HG03342 (cell line): ENCODE results near the gene TMEM132D.

Experiments
- ATAC-seq: cut with Tn5 transposase; IDR thresholded peaks from one replicate; pipeline ENCODE4 v1.9.1; 2021; ENCODE audit warnings: mild to moderate bottlenecking, moderate library complexity; ENCODE audit not compliant: unreplicated experiment

TMEM132D gene

DNA sequence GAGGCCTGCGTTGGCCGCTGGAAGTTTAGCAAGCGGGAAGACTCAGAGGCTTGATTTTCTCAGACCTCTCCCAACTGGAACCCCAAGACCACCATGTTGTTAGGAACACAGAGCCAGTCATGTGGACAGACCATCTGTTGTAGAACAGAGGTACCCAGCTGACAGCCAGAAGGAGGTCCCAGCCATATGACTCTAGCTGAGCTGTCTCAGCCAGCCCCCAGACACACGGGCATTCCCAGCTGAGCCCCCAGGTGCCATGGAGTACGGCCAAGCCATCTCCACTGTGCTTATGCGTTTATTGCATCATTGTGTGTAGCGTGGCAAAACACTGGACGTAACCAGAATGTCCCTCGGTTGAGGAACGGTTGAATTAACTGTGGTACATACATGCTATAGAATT lies 421.9 kb downstream of the TMEM132D start:
- ATAC-seq, result no peak

DNA sequence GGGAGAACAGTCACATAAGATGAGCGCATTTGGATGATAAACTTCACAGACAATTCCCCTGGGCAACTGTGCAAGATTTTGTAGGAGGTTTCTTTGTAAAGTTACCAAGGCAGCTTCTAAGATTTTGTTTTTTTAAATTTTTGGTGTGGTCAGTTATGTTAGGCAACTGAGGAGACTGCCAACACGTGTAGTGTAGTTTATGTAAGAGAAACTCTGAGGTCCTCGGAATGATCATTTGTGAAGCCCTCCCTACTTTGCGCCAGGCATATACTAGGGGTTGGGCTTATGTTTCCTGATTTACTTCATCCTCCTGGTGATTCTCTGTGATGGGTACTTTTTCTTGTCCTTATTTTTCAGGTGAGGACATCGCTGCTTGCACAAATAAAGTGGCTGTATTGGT lies 433.6 kb downstream of the TMEM132D start:
- no peak for ATAC-seq

DNA sequence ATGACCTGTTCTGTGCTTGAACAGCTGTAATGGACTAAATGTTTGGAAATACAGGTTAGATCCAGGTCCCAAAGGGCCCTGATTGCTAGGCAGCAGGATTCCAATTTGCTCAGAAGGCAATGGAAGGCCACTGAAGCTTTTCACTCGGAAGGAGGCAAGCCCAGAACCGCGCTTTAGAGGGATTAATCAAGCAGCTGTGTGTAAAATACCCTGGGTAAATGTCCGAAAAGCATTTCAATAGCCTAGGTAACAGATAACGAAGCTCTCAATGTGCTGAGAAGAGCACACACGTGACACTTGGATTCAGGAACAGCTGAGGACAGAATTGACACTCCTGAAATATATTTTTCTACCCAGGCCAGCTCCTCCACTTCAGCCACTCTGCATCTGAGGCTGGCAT lies 436.1 kb downstream of the TMEM132D start:
- ATAC-seq, result no peak

- no peak for ATAC-seq
Measured at GRCh38 chr12:129467289-129467688, 436.5 kb downstream of the TMEM132D start.

- ATAC-seq, result no peak
Measured at GRCh38 chr12:129466499-129466898, 437.3 kb downstream of the TMEM132D start.

DNA sequence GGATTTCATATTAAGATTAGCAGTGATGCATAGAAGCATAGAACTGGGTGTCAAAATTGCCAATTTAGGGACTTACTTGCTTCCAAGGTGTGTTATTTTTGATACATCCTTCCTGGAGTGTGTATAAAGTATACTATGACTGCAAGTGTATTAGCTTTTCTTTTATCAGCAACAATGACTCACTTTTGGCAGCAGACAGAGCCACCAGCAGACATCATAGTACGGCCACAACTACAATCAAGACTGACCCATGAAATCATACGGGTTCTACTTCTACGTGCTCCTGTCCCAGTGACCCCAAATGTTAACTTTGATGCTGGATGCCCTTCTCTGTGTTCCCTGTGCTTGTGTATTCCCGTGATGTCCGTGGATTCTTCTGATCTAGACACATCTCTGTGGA lies 443.9 kb downstream of the TMEM132D start:
- ATAC-seq, result no peak

DNA sequence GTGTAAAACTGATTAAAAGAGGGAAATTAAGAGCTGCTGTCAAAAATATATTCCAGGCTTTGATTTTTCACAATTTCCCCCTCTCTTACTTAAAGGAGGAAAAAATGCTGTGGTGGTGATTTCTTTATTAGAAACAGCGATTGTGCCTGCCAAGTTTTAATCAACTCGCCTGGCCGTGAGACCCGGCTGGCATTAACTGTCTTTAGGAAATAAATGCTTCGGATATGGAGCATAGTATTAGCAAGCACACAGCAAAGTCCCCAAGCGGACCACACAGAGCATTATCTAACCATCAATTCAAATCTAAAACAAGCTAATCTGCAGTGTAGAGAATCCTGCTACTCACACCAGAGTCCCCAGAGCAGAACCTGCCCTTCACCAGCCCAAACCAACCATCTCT lies 457.1 kb downstream of the TMEM132D start:
- no peak for ATAC-seq

DNA sequence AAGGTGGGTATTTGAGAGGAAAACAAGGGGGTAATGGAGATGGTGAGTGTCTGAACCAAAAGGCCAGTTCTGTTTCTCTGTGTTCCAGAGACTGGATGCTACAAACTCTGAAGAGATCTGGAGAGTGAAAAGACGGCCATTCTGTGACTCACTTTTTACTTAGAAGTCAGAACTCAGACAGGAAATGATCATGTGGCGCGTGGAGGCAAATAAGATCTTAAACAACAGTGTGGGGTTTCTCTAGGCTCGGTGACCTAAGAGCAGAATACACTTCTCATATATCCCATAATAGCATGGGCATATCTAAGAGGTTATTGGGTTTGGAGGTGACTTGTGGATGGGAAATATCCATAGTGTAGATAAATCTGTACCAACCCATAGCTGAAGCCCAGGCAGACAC lies 463.5 kb downstream of the TMEM132D start:
- ATAC-seq, result no peak

- no peak for ATAC-seq
Measured at GRCh38 chr12:129434790-129435189, 469.0 kb downstream of the TMEM132D start.

DNA sequence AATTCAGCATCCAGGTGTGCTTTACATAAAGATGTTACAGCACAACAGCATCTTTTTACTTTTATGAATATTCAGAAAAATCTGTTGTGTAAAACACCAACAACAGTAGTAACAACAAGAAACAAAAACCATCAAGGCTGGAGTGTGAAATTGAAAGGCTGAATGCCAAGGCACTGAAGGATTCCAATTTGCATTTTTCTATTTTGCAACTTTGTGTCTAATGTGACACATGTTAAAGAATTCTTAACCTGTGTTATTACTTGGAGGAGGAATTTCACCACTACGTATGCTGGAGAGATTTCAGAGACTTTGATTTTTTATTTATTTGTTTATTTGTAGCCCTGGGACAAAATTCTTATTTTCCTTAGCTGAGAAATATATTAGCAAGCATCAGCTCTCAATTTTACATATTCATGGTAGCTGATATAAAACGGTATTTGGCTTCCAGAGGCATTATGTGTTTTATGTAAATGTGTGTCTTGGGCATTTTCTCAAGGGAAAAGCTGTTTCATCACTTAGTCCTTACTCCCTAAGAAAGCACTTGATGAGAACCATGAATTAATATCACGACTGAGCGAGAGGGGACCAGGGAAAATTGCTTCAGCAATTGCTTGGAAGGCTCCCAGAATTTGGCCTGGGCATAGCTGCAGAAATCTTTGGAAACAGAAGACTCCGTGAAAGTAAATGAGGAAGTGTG lies 475.4 kb downstream of the TMEM132D start:
- ATAC-seq, result no peak

DNA sequence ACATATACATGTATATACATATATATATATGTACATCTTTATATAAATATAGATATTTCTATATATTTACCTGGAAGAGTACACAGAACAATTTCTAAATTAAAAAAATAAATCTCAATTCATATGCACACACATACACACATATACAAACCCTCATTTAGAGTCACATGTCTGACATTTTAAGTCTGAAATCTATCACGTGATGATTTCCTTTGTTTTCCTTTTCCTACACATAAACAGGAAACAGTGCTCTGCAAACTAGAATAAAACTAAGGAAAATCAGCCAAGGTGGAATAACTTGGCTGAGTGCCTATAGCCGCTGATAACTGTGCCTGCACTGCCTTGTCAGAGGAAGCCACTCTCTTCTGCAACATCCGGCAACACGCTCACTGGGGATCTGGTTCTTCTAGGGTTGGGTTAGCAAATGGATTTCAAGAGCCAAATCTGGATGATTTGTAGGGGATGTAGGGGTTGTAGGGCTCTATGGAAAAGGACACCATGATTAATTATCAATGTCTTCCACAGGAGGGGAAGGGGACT lies 480.7 kb downstream of the TMEM132D start:
- no peak for ATAC-seq

DNA sequence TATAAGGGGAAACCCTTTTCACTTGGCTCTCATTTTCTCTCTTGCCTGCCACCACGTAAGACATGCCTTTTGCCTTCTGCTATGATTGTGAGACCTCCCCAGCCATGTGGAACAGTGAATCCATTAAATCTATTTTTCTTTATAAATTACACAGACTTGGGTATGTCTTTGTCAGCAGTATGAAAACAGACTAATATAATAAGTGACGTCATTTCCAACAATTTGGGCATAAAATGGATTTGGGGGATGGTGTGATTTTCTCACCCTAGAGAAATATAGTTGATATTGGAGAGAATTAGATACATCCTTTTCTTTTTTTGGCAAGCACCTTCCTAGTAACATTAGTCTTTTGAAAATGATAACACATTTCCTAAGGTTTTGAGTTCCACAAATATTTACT lies 490.5 kb downstream of the TMEM132D start:
- no peak for ATAC-seq

DNA sequence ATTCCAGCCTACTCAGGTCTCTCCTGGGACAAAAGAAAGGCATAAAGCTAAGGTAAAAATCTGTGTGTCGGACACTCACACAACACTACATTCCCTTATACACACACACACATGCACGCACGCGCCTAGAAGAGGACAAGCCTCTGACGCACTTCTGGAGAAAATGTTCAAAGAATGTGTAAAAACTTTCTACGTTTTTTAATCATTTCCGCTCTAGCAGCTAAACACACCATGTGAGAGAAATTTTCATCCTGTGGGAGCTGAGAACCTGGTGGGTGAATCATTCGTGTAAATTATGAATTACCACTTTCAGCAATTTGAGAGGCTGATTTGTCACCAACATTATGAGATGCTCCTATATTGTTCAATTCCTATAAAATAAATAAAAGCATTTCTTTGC lies 494.5 kb downstream of the TMEM132D start:
- no peak for ATAC-seq

GRCh38 chr12:129404556-129404955 lies 499.3 kb downstream of the TMEM132D start:
- no peak for ATAC-seq

DNA sequence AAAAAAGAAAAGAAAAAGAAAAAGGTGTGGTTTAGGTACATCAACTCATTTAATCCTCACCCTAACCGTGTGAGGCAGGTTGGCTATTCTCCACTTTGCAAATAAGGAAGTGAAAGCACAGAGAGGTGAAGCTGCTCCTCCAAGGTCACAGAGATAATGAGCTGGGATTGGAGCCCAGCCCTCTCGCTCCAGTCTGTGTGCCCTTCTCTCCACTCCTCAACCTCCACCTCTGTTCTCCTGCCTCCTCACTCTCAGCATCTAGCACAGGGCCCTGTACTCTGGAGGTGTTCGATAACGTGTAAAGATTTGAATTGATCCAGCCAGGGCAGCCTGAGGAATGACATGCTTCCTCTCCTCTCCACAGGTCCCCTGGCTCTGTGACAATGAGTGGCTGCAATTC lies 502.3 kb downstream of the TMEM132D start:
- ATAC-seq, result no peak

- no peak for ATAC-seq
Measured at GRCh38 chr12:129394177-129394825, 509.5 kb downstream of the TMEM132D start.

- no peak for ATAC-seq
Measured at GRCh38 chr12:129393357-129393937, 510.4 kb downstream of the TMEM132D start.

DNA sequence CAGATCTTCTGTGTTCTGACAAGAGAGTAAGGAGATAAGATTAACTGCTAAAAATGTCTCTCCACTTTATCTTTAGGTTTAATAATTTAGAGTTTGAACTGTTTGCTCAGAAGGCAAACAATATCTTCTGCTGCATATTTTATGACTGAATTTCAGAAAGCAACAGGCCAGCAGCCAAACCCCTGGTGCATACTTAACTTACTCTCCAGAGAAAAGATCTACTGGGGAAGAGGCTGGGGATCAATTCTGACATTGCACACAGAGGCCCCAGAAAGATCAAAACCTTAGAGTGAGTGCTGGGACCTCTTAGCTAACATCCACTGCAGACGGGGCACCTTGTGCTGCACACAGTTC lies 518.2 kb downstream of the TMEM132D start:
- no peak for ATAC-seq

DNA sequence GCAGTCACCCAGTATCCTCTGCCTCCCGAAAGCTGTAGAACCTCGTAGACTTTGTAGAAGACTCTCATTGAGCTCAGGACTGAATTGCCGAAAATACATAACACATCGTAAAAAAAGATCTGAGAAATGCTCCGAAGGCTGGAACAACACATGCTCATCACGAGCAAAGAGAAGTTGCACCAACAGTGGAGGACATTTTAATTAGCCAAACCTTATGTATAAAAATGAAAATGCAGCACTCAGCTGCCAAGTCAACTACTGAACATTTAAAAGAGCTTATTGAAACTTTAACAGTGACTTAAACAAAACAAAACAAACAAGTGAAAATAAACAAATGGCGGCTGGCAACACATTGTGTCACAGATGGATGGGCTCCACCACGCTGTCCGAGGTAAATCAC lies 519.9 kb downstream of the TMEM132D start:
- ATAC-seq, result no peak

DNA sequence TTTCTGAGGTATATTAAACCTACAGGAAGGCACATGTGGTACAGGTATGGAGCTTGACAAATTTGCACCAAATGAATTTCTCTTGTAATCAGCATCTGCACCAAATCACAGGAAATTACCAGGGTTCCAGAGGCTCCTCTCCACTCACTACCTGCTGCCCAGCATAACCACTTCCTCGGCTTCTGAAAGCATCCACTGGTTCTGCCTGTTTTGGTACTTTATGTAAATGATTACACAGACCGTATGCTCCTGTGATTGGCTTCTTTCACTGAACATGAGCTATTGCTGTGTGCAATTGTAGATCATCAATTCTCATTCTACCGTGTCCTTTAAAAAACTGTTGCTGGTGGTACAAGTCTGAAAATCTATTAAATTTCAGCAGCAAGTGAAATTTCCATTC lies 522.1 kb downstream of the TMEM132D start:
- ATAC-seq, result no peak

- no peak for ATAC-seq
Measured at GRCh38 chr12:129379076-129379804, 524.6 kb downstream of the TMEM132D start.

- no peak for ATAC-seq
Measured at GRCh38 chr12:129378496-129378895, 525.3 kb downstream of the TMEM132D start.
